H1 (cell line): Measurements from ENCODE around the gene MACROD2.

ENCODE experiments used
- CBX5 ChIP-seq: fragments of 300-800, 300-1000 bp; sonication (generic); IDR thresholded peaks from 2 replicates; pipeline ENCODE4 v1.7.1; 2016; ENCODE audit warnings: antibody characterized with exemption, low read length, low read depth
- CREB1 ChIP-seq: IDR thresholded peaks from 2 replicates; pipeline ENCODE4 v1.6.1; 2012; ENCODE audit warnings: inconsistent platforms
- EGR1 ChIP-seq: IDR thresholded peaks from 2 replicates; pipeline ENCODE4 v1.6.1; 2011; ENCODE audit warnings: low read depth, low read length, borderline replicate concordance
- EZH2 ChIP-seq: fragments of 200-600 bp; sonication (generic); IDR thresholded peaks from 2 replicates; pipeline ENCODE4 v1.7.1; 2012; ENCODE audit warnings: low read depth, mild to moderate bottlenecking, moderate library complexity, low read length, inconsistent platforms; ENCODE audit not compliant: severe bottlenecking
- GABPA ChIP-seq: IDR thresholded peaks from 2 replicates; pipeline ENCODE4 v1.6.1; 2011; ENCODE audit warnings: mild to moderate bottlenecking, low read length, moderate library complexity, borderline replicate concordance; ENCODE audit not compliant: insufficient read depth
- JUN ChIP-seq: IDR thresholded peaks from 2 replicates; pipeline ENCODE4 v1.6.1; 2011; ENCODE audit warnings: low read depth, mild to moderate bottlenecking, improper control_type of control experiment, low read length
- NRF1 ChIP-seq: IDR thresholded peaks from 2 replicates; pipeline ENCODE4 v1.6.1; 2011; ENCODE audit warnings: mild to moderate bottlenecking, low read depth, low read length, improper control_type of control experiment
- POLR2A ChIP-seq, 2 experiments: IDR thresholded peaks; 1 replicate in 1 of 2; 2 replicates in 1 of 2; pipeline ENCODE4 v1.6.1; 2011; ENCODE audit warnings: low read depth in 2 of 2, low read length in 2 of 2, mild to moderate bottlenecking in 2 of 2; ENCODE audit errors: control extremely low read depth in 1 of 2
- POLR2AphosphoS5 ChIP-seq: IDR thresholded peaks from 2 replicates; pipeline ENCODE4 v1.6.1; 2011; ENCODE audit warnings: low read depth, low read length
- SIN3A ChIP-seq, 2 experiments: IDR thresholded peaks in 1 of 2; conservative IDR thresholded peaks in 1 of 2; 2 replicates each; pipeline ENCODE4 v1.6.1; 2011 to 2012; ENCODE audit warnings: low read length in 2 of 2, improper control_type of control experiment in 1 of 2, low read depth in 1 of 2, mild to moderate bottlenecking in 1 of 2
- TF ChIP-seq, protein P1 (sequence below), 3 experiments: IDR thresholded peaks; 1 replicate in 2 of 3; 2 replicates in 1 of 3; pipeline versions ENCODE4 v1.5.1 to v1.6.1; 2011; ENCODE audit warnings: low read length in 3 of 3, mild to moderate bottlenecking in 3 of 3, inconsistent platforms in 2 of 3, low read depth in 1 of 3, moderate library complexity in 1 of 3; ENCODE audit not compliant: insufficient read depth in 1 of 3; ENCODE audit errors: control extremely low read depth in 1 of 3
- TF ChIP-seq, protein P2 (sequence below): IDR thresholded peaks from 2 replicates; pipeline ENCODE4 v1.6.1; 2012; ENCODE audit warnings: low read length, inconsistent platforms

DNA sequence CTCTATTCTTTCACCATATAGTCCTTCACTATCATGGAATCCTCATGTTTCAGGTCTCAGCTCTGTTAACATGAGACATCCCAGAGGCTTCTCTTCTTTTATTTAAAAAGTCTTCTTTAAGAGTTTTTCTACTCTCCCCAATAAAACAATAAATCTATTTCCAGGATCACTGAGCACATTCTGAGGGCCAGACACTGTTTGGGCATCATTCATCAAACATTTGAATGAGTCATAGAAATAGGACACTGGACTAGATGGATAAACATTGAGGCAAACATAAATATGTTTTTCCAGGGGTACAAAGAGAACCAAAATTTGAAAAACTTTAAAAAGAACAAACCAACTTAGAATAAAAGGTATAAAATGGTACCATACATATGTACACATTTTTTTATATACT is 2023.6 kb downstream of the MACROD2 start:
- TF ChIP-seq CREB1 (no peak), GABPA (no peak), POLR2A (IDR thresholded peaks at IDR 0.05; ENCODE audit: control extremely low read depth in 1 of 2, low read depth in 2 of 2, low read length in 2 of 2) (no peak), POLR2AphosphoS5 (no peak), EGR1 (no peak), EZH2 (no peak), JUN (no peak), CBX5 (no peak), SIN3A (conservative IDR thresholded peaks at IDR 0.05 in 1 of 2, IDR thresholded peaks at IDR 0.05 in 1 of 2; ENCODE audit: low read depth in 1 of 2, low read length in 2 of 2) (no peak), NRF1 (no peak)
- TF ChIP-seq, protein P1, sequence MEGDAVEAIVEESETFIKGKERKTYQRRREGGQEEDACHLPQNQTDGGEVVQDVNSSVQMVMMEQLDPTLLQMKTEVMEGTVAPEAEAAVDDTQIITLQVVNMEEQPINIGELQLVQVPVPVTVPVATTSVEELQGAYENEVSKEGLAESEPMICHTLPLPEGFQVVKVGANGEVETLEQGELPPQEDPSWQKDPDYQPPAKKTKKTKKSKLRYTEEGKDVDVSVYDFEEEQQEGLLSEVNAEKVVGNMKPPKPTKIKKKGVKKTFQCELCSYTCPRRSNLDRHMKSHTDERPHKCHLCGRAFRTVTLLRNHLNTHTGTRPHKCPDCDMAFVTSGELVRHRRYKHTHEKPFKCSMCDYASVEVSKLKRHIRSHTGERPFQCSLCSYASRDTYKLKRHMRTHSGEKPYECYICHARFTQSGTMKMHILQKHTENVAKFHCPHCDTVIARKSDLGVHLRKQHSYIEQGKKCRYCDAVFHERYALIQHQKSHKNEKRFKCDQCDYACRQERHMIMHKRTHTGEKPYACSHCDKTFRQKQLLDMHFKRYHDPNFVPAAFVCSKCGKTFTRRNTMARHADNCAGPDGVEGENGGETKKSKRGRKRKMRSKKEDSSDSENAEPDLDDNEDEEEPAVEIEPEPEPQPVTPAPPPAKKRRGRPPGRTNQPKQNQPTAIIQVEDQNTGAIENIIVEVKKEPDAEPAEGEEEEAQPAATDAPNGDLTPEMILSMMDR (IDR thresholded peaks at IDR 0.05; ENCODE audit: control extremely low read depth in 1 of 3, insufficient read depth in 1 of 3, low read depth in 1 of 3, low read length in 3 of 3), result no peak
- TF ChIP-seq, protein P2, sequence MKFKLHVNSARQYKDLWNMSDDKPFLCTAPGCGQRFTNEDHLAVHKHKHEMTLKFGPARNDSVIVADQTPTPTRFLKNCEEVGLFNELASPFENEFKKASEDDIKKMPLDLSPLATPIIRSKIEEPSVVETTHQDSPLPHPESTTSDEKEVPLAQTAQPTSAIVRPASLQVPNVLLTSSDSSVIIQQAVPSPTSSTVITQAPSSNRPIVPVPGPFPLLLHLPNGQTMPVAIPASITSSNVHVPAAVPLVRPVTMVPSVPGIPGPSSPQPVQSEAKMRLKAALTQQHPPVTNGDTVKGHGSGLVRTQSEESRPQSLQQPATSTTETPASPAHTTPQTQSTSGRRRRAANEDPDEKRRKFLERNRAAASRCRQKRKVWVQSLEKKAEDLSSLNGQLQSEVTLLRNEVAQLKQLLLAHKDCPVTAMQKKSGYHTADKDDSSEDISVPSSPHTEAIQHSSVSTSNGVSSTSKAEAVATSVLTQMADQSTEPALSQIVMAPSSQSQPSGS, result no peak
